GM18858 (cell line): ENCODE measurements around the gene COQ9.
A peak's percentile ranks its signal among the peaks of the same experiment; 100 is the strongest.
"Not testable (repeated sequence)": the region's sequence is repeated elsewhere in the genome, so short reads cannot be mapped to it uniquely, and the experiment has no call there.

Source experiments
- ATAC-seq: cut with Tn5 transposase; IDR thresholded peaks from one replicate; pipeline ENCODE4 v1.9.1; 2021; ENCODE audit not compliant: unreplicated experiment

Gene COQ9

DNA sequence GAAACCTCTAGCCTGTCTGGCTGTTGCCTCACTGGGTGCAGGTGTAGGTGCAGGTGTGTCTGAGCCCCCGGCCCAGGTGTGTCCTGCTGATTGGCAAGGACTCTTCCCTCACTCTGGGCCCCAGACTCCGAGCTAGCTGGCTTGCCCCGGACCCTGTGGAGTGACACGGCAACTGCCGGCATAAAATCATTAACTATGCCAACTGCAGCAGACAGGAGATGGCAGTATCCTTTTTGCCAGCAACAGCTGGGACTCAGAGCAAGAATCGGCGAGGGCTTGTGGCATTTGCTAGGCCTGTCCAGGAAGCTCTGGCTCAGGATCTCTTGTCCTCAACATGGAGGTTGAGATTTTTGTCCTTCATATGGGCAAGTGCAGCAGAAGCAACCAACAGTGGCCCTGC is 20.9 kb upstream of the COQ9 start:
- no peak for ATAC-seq

DNA sequence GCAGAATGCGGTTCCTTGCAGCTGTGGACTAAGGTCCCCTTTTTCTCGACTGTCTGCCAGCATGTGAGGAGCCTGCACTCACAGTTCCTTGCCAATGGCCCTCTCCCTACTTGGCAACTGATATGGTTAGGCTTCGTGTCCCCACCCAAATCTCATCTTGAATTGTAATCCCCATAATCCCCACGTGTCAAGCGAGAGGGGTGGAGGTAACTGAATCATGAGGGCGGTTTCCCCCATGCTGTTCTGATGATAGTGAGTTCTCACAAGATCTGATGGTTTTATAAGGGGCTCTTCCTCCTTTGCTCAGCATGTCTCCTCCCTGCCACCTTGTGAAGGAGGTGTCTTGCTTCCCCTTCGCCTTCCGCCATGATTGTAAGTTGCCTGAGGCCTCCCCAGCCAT is 20.0 kb upstream of the COQ9 start:
- ATAC-seq, result no peak

DNA sequence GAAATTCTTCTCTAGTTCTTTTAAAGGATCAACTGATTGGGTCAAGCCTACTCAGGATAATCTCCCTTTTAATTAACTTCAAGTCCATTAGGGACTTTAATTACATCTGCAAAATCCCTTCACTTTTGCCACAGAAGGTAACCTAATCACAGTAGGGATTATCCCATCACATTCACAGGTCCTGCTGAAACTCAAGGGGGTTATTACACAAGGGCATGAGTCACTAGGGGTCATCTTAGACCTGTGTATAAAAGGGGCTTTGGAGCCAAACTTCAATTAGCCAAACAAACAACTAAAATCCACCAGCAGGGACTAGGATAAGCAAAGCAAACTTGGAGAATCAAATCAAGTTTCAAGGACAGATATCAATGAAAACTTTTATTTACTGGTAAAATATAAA is 19.5 kb upstream of the COQ9 start:
- ATAC-seq, result no peak

DNA sequence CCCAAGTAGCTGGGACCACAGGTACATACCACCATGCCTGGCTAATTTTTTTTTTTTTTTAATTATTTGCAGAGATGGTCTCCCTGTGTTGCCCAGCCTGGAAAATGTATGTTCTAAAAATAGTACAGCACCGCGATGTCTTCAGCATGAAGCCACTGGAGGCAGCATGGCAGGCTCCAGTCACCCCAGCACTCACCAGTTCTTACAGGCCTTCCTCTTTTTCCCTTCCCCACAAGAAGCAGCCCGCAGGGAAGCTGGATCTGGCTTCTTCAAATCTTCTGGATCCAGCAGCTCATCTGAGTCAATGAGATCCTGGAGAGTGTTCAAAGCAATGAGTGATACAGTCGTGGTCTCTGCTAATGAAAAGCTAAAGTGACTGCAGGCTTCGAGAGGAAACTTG is 16.3 kb upstream of the COQ9 start:
- no peak for ATAC-seq

DNA sequence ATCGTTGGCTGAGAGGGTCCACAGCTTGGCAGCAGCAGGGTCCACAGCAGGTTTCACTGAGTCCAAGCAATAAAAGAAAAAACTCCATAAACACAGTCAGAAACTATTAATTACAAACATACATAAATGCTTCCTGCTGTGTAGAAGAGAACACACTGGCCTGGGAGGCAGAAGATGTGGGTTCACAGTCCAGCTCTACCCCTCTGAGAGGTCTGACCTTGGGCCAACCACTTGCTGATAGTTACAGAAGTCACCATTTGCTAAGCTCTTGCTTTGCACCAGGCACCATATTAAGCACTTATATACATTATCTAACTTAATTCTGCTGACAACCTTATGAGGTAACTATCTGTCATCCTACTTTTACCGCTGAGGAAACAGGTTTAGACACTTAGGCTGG is 14.8 kb upstream of the COQ9 start:
- ATAC-seq, result no peak

DNA sequence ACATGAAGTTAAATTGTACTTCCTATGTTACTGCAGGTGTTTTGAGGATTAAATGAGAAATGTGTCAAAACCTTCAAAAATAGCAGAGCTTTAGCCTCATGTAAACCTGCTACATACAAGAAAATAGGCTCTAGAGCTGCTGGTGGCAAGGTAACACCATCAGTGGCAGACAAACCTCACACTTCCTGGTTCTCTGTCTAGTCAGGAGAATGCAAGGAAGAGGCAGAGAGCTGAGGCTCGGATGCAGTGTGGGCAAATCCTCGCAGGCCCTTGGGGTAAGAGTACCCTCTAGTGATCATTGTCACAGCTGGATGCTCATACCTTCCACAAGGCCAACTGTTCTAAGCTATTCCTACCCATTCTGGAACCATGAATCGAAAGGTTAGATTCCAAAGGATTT is 14.3 kb upstream of the COQ9 start:
- no peak for ATAC-seq

DNA sequence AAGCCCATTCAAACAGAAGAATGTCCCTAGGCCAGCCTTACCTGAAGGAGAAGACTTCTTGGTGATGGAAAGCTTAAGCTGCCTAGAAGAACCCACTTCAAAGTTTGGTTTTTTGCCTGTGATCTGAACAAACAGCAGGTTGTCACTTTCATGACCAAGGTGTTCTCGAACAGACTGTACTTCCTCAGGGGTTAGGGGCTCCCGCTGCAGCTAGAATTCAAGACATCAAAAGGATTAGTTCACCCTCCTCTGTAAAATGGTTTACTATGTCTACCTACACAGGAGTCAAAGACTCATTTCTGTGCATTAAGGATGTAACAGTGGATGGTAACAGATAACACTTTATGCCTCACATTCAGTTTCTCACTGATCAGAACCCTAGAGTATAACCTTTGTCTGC is 13.3 kb upstream of the COQ9 start:
- ATAC-seq, result no peak

DNA sequence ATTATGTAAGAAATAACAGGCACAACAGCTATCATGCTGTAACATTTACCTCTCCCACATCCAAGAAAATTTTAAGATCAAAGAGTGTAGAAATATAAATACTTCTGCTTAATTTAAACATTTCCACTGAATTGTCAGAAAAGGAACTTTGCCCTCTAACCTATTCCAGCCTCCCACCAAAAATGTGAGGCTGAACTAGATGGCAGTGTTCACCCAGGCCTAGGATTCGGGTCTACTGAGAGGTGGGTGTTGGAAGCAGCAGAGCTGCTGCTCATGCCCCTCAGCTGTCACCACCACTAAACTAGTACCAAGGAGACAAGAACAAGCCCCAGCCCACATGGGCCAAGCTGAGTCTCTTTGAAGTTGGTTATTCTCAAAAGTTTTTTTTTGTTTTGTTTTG is 11.4 kb upstream of the COQ9 start:
- no peak for ATAC-seq

DNA sequence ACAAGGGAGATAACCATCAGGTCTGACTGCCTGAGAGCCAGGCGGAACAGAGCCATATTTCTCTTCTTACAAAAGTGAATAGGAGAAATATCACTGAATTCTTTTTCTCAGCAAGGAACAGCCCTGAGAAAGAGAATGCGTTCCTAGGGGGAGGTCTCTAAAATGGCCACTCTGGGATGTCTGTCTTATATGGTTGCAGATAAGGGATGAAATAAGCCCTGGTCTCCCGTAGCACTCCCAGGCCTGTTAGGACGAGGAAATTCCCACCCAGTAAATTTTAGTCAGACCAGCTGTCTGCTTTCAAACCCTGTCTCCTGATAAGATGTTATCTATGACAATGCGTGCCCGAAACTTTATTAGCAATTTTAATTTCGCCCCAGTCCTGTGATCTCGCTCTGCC is 7.3 kb upstream of the COQ9 start:
- not testable (repeated sequence) for ATAC-seq

DNA sequence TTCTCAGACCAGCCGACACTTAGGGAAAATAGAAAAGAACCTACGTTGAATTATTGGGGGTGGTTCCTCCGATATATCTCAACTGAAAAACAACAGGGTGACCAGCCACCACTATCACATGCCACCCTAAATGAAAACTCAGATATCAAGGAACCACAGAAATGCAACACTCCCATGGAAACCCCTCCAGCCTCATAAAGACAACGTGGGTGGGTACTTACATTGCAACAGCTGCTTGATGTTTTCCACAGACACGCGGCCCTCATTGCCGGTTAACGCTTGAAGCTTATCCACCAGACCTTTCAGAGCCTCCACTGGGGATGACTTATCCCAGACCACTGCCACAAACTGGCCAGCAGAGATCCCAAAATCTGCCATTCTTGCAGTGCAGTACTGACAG is 6.7 kb upstream of the COQ9 start:
- ATAC-seq, result not testable (repeated sequence)

DNA sequence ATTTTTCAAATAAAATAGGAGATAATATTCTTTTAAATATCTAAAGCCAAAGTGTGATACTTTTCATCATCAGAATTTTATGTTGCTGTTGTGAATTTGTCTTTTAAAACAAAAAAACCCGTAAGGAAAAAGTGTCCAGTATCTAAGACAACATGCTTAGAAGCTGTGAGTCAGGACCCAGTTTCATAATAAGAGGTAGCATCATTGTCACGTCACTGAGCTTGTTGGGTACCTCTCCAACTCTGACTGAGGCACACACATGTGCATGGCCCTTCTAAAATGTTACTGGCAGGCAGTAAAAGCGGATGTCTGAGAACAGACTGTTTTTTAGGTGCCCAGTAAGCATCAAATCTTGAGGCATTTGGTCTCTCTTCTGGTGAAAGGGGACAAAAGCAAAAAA is 2.6 kb upstream of the COQ9 start:
- ATAC-seq, result no peak

DNA sequence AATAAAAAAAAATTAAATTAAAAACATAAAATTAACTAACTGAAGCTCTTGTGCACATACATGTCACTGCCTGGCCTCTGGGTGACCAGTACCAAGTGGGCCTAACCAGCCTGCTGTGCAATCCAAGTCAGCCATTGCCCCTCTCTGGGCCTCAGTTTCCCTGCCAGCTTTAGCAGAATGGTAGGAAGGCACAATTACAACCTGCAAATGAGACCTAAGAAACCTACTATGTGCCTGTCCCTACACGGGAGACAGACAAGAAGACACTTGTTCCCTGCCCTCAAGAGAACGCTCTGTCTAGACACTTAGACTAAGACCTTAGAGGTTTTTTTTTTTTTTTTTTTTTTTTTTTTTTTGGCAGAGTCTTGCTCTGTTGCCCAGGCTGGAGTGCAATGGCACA is 1.8 kb upstream of the COQ9 start:
- ATAC-seq, result no peak

DNA sequence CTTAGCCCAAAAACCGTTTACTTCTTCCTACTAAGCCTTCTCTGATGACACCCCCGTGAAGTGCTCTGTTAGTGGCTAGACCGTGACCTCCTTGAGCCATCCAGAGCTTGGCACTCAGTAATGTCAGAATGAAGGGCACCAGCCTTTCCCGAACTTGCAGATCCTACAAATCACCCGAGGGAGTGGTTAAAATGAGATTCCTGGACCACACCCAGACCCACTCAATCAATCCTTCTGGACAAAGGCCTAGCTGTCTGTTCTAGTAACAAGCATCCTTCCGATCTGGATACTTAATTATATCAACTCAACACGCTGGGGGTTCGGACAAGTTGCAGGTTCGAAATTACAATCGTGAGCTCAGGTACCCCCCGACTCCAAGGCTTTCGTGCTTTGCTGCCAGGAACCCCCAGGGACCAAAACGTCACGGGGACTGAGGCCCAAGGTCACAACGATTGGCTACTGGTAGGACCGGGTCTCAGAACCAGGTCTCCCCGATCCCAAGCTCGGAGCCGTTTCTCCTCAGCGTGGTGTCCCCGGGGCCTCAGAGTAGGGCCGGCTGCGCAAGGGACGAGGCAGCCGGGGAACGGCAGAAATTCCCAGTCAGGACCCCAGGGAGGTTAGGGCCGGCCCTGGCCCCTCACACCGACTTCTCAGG is 621 bp upstream of the COQ9 start:
- peak; percentile 9 for ATAC-seq

DNA sequence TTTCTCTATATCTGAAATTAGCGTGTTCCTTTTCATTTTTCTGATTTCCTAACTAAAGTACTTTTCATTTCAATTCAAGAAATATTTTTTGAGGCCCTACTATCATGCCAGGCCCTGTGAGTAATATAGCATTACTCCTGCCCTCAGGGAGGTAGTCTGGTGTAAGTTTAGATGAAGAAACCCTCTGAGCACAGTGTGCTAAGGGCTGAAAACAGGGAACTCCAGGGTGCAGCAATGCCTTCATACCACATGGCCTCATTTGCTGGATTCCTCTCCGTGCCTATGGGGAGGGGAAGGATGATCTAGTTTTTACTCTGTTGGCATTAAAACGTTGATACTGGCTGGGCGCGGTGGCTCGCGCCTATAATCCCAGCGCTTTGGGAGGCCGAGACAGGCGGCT is 4.7 kb downstream of the COQ9 start:
- ATAC-seq, result no peak

DNA sequence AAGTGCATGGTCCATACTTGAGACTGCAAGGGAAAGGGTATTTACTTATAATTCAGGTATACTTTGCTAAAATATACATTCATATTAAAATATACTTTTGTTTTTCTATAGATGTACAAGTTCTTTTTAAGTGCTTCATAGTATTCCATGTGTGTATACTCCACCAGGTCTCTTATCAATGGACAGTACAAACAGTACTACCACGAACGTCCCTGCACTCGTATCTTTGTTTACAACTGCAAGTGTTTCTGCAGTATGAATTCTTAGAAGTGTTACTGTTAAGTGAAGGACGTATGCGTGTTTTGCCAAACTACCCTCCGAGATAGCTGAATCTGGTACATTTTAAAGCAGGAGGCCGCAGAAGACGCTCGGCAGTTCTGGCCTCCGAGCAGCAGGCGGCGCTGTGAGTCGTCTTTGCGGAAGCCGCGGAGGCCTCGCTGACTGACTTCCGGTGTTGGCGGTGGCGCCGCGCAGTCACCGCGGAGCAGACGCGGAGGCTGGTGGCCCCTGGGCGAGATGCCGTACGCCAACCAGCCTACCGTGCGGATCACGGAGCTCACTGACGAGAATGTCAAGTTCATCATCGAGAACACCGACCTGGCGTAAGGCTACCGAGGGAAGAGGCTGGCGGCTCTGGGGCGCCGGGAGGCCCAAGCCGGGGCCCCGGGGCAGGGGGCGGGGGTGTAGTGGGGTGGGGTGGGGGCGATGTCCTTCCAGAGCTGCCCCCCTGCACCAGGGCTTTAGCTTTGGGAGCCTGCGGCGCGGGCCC is 15.1 kb downstream of the COQ9 start, which contains the start of gene POLR2C:
TSS of gene POLR2C (plus strand) at position 471 of the 769 bp plus-strand sequence. CDS start at position 517, 46 bp downstream.
- peak; percentile 89 for ATAC-seq

DNA sequence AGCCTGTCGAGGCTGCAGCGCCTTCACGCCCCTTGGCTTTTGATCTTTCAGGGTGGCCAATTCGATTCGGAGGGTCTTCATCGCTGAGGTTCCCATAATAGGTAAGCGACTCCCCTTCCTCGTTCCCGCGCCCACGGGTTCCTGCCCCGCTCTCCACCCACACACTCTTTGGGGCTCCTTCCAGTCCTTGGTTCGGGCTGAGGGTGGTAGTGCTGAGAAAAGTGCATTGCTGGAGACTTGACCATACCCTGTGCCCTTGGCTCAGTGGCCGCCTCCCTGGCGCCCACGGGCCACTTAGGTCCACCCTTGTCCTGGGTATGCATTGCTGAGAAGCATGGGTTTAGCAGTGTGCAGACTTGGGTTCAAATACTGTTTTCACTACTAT is 15.7 kb downstream of the COQ9 start:
- ATAC-seq, result no peak

DNA sequence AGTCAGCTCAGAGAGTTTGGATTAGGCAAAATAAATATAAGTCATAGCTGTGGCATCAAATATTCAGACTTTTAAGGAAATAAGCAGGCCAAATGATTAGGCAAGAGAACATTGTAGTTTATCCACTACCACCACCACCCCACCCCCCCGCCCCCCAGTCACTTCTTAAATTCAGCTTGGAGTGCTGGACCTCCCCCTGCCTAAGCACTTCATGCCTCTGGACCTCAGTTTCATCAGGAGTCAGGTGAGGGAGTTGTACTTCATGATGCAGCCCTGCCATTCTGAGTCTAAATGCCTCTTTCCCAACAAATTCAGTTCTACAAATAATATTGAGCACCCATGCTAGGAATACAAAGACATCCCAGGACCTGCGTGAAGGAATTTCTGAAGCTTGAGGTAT is 17.2 kb downstream of the COQ9 start:
- no peak for ATAC-seq

DNA sequence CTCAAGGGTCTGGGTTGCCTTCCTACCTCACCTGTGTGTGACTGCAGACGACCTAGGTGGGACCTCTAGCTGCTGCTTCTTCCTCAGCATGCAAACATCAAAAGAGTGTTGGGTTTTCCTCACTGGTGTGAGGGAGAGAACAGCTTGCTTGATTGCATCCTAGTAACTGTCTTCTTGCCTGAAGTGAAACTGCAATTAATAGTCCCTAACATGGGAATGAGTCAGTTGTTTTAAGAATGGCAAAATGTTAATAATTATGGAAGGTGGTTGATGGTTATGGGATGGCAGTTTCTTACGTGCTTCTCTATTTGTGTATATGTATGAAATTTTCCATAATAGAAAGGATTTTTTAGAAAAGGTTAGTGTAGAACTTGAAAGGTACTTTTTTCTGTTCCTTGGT is 21.1 kb downstream of the COQ9 start:
- ATAC-seq, result no peak

DNA sequence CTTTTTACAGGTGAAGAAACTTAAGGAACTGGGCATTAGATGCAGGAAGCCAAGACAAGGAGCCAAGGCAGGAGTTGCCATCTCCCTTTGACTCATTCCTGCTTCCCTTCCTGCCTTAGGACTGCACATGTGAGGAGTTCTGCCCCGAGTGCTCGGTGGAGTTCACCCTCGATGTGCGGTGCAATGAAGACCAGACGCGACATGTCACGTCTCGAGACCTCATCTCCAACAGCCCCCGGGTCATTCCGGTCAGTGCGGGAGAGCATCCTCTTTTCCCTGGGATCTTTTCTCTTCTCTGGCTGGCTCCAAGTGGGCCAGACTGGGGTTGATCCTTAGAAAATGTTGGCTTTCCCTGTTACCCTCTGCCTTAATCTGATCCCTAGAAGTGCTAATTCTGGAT is 21.8 kb downstream of the COQ9 start:
- no peak for ATAC-seq

DNA sequence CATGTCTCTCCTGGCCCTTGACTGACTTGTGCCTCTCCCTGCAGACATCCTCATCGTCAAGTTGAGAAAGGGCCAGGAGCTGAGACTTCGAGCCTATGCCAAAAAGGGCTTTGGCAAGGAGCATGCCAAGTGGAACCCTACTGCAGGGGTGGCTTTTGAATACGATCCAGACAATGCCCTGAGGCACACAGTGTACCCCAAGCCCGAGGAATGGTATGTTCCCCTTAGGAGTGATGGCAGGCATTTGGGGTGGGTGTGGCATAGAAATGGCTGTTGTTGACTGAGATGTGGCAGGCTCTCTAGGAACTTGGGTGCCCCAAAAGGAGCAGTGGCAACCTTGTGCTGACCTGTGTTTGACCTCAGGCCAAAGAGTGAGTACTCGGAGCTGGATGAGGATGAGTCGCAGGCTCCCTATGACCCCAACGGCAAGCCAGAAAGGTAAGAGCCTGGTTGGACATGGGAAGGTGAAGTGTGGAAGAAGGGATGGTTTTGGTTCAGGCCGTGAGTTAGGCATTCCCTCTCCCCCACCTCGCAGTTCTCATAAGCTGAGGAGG is 22.7 kb downstream of the COQ9 start:
- no peak for ATAC-seq

DNA sequence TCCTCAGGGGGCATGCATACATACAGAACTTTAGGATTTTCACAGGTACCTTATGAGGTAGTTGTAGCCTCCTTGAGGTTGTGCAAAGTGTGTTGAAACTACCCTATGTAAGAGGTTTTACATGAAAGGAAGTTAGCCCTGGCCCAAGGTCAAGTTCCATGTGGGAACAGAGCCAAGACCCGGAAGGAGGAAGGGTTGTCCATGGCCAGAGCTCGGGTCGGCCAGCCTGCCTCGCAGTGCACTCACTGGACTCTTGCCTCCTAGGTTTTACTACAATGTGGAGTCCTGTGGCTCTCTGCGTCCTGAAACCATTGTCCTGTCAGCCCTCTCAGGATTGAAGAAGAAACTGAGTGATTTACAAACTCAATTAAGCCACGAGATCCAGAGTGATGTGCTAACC is 23.4 kb downstream of the COQ9 start:
- no peak for ATAC-seq

DNA sequence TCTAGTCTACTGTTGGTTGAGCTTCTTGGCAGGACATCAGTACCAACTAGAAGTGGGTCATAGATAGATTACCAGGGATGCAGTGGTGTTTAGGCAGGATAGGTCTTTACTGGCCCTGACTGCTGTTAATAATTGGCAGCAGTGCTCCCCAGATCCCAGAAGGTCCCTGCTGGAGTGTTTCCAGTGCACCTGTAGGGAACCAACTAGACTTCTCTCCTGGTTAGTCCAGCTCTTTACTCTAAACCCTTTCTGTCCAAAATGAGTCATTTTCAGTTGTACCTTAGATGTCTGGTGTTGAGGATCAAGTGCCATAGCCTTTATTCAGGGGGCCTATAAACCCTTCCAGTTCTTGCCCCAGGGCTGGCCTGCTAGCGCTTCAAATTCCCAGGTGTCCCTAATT is 23.9 kb downstream of the COQ9 start:
- ATAC-seq, result no peak
